AG04449 (cell line): ENCODE results near the gene CACNA1I.

Experiments
- CTCF ChIA-PET: fragments of 350-600 bp; formaldehyde crosslinking; extraction: SDS; loops from one replicate; lab custom pipeline; 2021; ENCODE audit warnings: antibody characterized with exemption; lab: Yijun Ruan, JAX
- POLR2A ChIA-PET: fragments of 400-600, 350-600 bp; formaldehyde crosslinking; extraction: SDS; loops from one replicate; lab custom pipeline; 2020; ENCODE audit warnings: antibody characterized with exemption, inconsistent platforms; lab: Yijun Ruan, JAX
- DNase-seq: peaks from one replicate; pipeline ENCODE4 v3.0.0-alpha.2; 2010; ENCODE audit warnings: low read depth, low spot score
- H3K4me3 ChIP-seq: 2 replicates; pipeline ENCODE4 v1.5.1; 2011; ENCODE audit warnings: low read depth, mild to moderate bottlenecking, control low read depth, low read length
- TF ChIP-seq, protein P1 (sequence below): IDR thresholded peaks from one replicate; pipeline ENCODE4 v1.5.1; 2011; ENCODE audit warnings: mild to moderate bottlenecking, moderate library complexity, low read length, control low read depth, inconsistent platforms; ENCODE audit not compliant: insufficient read depth; ENCODE audit errors: missing control alignments

The CACNA1I gene

DNA sequence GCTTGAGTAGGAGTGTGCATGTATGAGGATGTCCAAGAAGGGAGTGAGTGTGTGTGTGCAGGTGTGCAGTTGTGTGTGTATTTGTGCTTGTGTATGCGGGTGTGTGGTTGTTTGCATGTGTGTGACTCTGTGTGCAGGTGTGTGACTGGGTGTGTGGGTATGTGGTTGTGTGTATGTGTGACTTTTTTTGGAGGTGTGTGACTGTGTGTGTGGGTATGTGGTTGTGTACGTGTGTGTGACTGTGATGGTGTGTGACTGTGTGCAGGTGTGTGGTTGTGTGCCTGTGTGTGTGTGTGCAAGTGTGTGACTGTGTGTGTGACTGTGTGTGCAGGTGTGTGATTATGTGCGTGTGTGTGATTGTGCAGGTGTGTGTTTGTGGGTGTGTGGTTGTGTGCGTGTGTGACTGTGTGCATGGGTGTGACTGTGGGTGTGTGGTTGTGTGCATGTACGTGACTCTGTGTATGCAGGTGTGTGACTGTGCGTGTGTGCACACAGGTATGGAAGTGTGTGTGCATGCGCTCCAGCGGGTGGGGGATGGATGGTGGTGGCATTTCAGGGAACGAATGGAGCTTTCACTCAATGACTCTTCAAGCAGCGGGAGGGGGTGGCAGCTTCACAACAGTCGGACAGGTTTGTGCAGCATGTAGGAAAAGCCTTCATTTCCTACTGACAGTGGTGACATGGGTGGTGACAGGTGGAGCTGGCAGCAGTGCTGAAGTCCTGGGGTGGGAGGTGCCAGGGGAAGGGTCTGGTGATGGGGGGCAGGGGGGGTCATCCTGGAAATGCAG is 47.6 kb downstream of the CACNA1I start:
- POLR2A ChIA-PET, result no interaction called here
- TF ChIP-seq, protein P1, sequence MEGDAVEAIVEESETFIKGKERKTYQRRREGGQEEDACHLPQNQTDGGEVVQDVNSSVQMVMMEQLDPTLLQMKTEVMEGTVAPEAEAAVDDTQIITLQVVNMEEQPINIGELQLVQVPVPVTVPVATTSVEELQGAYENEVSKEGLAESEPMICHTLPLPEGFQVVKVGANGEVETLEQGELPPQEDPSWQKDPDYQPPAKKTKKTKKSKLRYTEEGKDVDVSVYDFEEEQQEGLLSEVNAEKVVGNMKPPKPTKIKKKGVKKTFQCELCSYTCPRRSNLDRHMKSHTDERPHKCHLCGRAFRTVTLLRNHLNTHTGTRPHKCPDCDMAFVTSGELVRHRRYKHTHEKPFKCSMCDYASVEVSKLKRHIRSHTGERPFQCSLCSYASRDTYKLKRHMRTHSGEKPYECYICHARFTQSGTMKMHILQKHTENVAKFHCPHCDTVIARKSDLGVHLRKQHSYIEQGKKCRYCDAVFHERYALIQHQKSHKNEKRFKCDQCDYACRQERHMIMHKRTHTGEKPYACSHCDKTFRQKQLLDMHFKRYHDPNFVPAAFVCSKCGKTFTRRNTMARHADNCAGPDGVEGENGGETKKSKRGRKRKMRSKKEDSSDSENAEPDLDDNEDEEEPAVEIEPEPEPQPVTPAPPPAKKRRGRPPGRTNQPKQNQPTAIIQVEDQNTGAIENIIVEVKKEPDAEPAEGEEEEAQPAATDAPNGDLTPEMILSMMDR, result no peak
- DNase-seq, result no peak

DNA sequence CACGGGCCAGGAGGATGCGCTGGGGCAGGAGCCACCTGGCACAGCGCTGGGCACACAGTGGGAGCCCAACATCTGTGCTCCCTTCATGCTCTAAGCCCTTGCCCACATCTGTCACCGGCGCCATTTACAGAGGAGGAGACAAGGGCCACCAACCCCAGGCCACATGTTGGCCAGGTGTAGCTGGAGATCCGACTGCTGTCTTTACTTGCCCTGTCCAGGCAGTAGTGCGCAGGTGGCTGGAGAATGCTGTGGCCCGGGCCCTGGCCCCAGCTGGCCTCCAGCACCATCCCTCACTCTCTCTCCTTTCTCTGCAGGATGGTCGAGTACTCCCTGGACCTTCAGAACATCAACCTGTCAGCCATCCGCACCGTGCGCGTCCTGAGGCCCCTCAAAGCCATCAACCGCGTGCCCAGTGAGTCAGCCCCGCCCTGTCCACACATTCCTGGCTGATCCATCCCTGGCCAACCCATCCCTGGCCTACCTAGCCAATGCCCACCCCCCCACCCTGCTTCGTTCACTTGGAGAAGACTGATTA is 48.5 kb downstream of the CACNA1I start:
- H3K4me3 ChIP-seq, result no peak overlapping the region
- ChIA-PET CTCF (no interaction called here), POLR2A (no interaction called here)
- DNase-seq, result no peak
- TF ChIP-seq, protein P1, result no peak

More for the DNA sequence above, 47.6 kb downstream of the CACNA1I start:
- CTCF ChIA-PET, result no interaction called here
- no peak overlapping the region for H3K4me3 ChIP-seq

DNA sequence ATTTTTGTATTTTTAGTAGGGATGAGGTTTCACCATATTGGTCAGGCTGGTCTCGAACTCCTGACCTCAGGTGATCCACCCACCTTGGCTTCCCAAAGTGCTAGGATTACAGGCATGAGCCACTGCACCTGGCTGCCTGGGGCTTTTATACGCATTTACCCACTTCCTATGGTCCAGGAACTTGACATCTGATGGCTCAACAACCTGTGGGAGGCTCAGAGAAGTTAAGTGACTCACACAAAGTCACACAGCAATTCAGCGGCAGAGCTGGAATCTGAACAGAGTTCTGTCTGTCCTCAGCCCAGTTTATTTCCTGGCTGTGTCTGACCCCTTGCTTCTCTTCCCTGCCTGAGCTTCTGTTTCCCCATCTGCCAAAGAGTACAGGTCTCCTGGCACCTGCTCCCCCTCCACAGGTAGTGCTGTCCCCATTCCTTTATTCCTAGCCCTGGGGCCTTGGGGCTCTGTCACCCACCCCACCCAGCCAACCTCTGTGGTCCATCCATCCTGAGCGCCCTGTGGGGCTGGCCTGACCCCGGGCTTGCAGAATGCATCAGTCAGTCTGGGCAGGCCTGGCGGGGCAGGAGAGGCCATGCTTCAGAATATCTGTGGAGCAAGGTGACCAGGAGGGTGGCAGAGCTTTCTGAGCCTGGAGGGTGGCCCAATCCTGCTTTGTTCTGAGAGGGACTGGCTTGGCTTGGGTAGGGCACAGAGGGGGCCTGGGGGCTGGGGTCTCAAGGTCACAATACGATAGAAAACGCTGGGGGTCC is 50.6 kb downstream of the CACNA1I start:
- POLR2A ChIA-PET, result no interaction called here
- no peak for DNase-seq
- CTCF ChIA-PET, result interaction anchor here (1.3 to 2.8 kb wide), 3 partner anchors 14 to 406 kb away, joined by 3 to 16 read pairs (median 5); no protein-coding TSS in a partner anchor
- H3K4me3 ChIP-seq, result no peak overlapping the region
- TF ChIP-seq, protein P1, result no peak

DNA sequence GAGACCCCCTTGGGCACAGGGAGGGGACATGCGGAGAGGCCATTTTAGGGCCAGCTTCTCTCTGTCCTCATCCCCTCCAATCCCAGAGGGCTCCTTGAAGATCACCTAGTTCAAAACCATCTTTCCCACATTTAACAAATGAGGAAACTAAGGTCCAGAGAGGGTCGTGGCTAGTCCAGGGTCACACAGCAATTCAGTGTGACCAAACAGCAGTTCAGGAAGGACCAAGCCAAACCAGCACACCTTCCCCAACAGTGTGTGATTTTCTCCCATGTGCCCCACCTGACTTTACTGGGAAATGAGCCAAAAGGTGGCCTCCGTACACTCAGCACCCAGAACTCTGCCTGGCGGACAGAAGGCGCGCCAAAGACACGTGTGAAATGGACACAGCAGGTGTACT is 51.3 kb downstream of the CACNA1I start:
- TF ChIP-seq, protein P1, result no peak
- no peak overlapping the region for H3K4me3 ChIP-seq
- no peak for DNase-seq
- ChIA-PET POLR2A (no interaction called here), CTCF (interaction anchor here (0.6 to 2.8 kb wide), 5 partner anchors 13 to 905 kb away, joined by 3 to 16 read pairs (median 5); no protein-coding TSS in a partner anchor)

DNA sequence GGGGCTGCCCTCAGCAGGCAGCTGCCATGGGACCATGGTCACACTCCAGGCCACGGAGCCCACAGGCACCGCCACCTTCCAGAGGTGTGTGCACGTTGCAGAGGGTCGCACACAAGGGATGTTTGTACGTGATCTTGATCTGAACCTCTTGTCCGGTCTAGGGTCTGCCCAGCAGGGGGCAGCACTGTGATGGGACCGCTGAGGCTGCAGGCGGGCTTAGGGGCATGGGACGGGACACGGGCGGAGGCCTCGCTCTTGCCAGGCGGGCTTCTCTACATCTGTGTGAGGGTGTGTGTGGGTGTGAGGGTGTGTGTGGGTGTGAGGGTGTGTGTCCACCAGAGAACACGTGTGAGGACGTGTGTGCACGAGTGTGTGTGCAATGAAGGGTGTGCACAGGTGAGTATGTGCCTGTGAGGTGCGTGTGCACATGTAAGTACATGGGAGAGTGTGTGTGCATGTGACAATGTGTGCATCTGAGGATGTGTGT is 52.4 kb downstream of the CACNA1I start:
- no peak for DNase-seq
- no peak overlapping the region for H3K4me3 ChIP-seq
- CTCF ChIA-PET, result interaction anchor here (1.2 to 2.8 kb wide), 3 partner anchors 12 to 417 kb away, joined by 5 to 16 read pairs (median 5); no protein-coding TSS in a partner anchor
- POLR2A ChIA-PET, result no interaction called here
- TF ChIP-seq, protein P1, result peak; percentile 46
